ENCODE results near the gene DCTN3. TPM values are rescaled to one million over a fixed set of nuclear protein-coding genes. Genes with fewer than 3 reads are reported as not detected.
A peak's percentile ranks its signal among the peaks of the same experiment; 100 is the strongest.

Gene DCTN3
- total and polyA plus RNA-seq, 10 of the 15 experiments (the other 5 are each of a cell fraction or from before 2014, with no cell fraction given) = 19.0 to 120 (median 71.8) TPM

DNA sequence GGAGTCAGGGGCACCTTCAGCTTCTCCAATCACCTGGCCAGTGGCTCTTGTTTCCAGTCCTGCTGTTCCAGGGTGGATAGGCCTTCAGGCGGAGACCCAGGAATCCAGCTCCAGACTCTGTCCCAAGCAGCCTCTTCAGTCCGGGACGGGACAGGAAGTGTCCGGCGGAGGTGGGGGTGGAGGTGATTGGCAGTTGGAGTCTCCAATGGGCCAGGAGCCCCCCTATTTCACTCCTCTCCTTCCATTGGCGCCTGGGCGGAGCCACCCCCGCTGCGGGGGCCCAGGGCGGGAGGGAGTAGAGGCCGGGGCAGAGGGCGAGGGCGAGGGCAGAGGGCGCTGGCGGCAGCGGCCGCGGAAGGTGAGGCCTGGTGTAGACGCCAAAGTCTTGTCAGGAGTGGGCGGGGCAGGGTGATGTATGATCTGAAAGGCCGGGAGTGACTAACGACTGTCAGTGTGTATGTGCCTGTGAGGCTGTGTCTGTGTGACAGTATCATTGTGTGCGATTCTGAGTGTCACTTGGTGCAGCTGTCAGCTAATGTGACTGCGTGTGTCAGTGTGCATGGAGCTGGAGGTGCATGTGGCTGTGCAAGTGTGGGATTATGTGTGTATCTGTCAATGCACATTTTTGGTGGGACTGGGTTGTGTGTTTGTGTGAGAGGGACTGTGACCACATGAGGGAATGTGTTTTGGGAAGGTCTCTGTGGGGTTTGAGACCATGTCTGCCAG, 31.7 kb upstream of the DCTN3 start, which contains the start of gene IL11RA (continued):
- no peak for TF ChIP-seq WRNIP1 (IDR thresholded peaks at IDR 0.05; ENCODE audit: borderline replicate concordance, low read depth, low read length)
- no peak for TF ChIP-seq SPI1 (IDR thresholded peaks at IDR 0.05; ENCODE audit: borderline replicate concordance, insufficient read depth, low read depth, low read length)
- no peak for TF ChIP-seq RUNX3 (IDR thresholded peaks at IDR 0.05; ENCODE audit: low read length)
- no peak for TF ChIP-seq GABPA (IDR thresholded peaks at IDR 0.05; ENCODE audit: low read depth)
- TF ChIP-seq CBFB (IDR thresholded peaks at IDR 0.05; ENCODE audit: low read depth) = no peak
- peak; percentile 51; the same call in 1 of the 2 replicates for TF ChIP-seq POLR2A (IDR thresholded peaks at IDR 0.05; ENCODE audit: low read depth, low read length)
- TF ChIP-seq POLR2AphosphoS5 (IDR thresholded peaks at IDR 0.05; ENCODE audit: low read length) = no peak
- TF ChIP-seq BMI1 (IDR thresholded peaks at IDR 0.05; ENCODE audit: borderline replicate concordance) = no peak
- no peak for TF ChIP-seq RCOR1 (conservative IDR thresholded peaks at IDR 0.05; ENCODE audit: low read depth, low read length)
- TF ChIP-seq, protein P1, sequence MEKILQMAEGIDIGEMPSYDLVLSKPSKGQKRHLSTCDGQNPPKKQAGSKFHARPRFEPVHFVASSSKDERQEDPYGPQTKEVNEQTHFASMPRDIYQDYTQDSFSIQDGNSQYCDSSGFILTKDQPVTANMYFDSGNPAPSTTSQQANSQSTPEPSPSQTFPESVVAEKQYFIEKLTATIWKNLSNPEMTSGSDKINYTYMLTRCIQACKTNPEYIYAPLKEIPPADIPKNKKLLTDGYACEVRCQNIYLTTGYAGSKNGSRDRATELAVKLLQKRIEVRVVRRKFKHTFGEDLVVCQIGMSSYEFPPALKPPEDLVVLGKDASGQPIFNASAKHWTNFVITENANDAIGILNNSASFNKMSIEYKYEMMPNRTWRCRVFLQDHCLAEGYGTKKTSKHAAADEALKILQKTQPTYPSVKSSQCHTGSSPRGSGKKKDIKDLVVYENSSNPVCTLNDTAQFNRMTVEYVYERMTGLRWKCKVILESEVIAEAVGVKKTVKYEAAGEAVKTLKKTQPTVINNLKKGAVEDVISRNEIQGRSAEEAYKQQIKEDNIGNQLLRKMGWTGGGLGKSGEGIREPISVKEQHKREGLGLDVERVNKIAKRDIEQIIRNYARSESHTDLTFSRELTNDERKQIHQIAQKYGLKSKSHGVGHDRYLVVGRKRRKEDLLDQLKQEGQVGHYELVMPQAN (conservative IDR thresholded peaks at IDR 0.05) = 0 out of 2 replicates have a peak, but pooled peaks have one; percentile 18
- TF ChIP-seq DPF2 (IDR thresholded peaks at IDR 0.05) = 0 out of 2 replicates have a peak, but pooled peaks have one; percentile 16
- TF ChIP-seq IKZF1 (conservative IDR thresholded peaks at IDR 0.05) = 0 out of 2 replicates have a peak, but pooled peaks have one; percentile 9
- no peak for TF ChIP-seq MYC (IDR thresholded peaks at IDR 0.05; ENCODE audit: insufficient read depth, insufficient read length, insufficient replicate concordance, low read length, severe bottlenecking)
- TF ChIP-seq POU2F2 (IDR thresholded peaks at IDR 0.05; ENCODE audit: borderline replicate concordance, low read depth, low read length) = no peak
- TF ChIP-seq, protein P2, sequence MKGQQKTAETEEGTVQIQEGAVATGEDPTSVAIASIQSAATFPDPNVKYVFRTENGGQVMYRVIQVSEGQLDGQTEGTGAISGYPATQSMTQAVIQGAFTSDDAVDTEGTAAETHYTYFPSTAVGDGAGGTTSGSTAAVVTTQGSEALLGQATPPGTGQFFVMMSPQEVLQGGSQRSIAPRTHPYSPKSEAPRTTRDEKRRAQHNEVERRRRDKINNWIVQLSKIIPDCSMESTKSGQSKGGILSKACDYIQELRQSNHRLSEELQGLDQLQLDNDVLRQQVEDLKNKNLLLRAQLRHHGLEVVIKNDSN (IDR thresholded peaks at IDR 0.05; ENCODE audit: borderline replicate concordance, extremely low read length, insufficient read depth, low read depth, low read length) = no peak
- TF ChIP-seq SREBF1 (IDR thresholded peaks at IDR 0.05; ENCODE audit: low read length) = no peak
- TF ChIP-seq, protein P3, sequence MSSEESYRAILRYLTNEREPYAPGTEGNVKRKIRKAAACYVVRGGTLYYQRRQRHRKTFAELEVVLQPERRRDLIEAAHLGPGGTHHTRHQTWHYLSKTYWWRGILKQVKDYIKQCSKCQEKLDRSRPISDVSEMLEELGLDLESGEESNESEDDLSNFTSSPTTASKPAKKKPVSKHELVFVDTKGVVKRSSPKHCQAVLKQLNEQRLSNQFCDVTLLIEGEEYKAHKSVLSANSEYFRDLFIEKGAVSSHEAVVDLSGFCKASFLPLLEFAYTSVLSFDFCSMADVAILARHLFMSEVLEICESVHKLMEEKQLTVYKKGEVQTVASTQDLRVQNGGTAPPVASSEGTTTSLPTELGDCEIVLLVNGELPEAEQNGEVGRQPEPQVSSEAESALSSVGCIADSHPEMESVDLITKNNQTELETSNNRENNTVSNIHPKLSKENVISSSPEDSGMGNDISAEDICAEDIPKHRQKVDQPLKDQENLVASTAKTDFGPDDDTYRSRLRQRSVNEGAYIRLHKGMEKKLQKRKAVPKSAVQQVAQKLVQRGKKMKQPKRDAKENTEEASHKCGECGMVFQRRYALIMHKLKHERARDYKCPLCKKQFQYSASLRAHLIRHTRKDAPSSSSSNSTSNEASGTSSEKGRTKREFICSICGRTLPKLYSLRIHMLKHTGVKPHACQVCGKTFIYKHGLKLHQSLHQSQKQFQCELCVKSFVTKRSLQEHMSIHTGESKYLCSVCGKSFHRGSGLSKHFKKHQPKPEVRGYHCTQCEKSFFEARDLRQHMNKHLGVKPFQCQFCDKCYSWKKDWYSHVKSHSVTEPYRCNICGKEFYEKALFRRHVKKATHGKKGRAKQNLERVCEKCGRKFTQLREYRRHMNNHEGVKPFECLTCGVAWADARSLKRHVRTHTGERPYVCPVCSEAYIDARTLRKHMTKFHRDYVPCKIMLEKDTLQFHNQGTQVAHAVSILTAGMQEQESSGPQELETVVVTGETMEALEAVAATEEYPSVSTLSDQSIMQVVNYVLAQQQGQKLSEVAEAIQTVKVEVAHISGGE (CRISPR knock-in tag; IDR thresholded peaks at IDR 0.05) = no peak

All from GM12878 (cell line).